Peyer's patch (tissue), 4 donors: ENCODE measurements around the gene CDK12. TPM values are rescaled to one million over a fixed set of nuclear protein-coding genes. Genes with fewer than 3 reads are reported as not detected.

ENCODE experiments used
- DNase-seq, 3 donors: peaks; one replicate each; pipeline ENCODE4 v3.0.0-alpha.2; 2017 to 2019
- H3K27ac ChIP-seq, 4 donors: fragments of 200-600 bp; sonication (generic); one replicate each; pipeline ENCODE4 v1.5.1; 2016 to 2019
- H3K27me3 ChIP-seq, 2 donors: fragments of 200-600 bp; sonication (generic); one replicate each; pipeline ENCODE4 v1.5.1; 2019
- H3K36me3 ChIP-seq, 3 donors: fragments of 200-600 bp; sonication (generic); one replicate each; pipeline ENCODE4 v1.5.1; 2016 to 2019
- H3K4me1 ChIP-seq, 4 donors: fragments of 200-600 bp; sonication (generic); one replicate each; pipeline ENCODE4 v1.5.1; 2016 to 2019
- H3K4me3 ChIP-seq, 4 donors: fragments of 200-600 bp; sonication (generic); 1 replicate in 3 of 4; 2 replicates in 1 of 4; pipeline ENCODE4 v1.5.1; 2016 to 2019; ENCODE audit warnings: mild to moderate bottlenecking in 1 of 4
- H3K9me3 ChIP-seq, 4 donors: fragments of 200-600 bp; sonication (generic); one replicate each; pipeline ENCODE4 v1.5.1; 2016 to 2019; ENCODE audit warnings: mild to moderate bottlenecking in 1 of 4
- CTCF ChIP-seq, 6 experiments: fragments of 450-650 bp in 4 of 6; fragments of 200-600 bp in 2 of 6; sonication (generic) in 1 of 6; IDR thresholded peaks; one replicate each; pipeline ENCODE4 v1.5.1; 2017 to 2019; ENCODE audit warnings: antibody characterized with exemption in 6 of 6, mild to moderate bottlenecking in 3 of 6, moderate library complexity in 1 of 6
- POLR2A ChIP-seq, 2 donors: fragments of 450-650 bp; IDR thresholded peaks; one replicate each; pipeline ENCODE4 v1.5.1; 2017; ENCODE audit warnings: antibody characterized with exemption in 2 of 2, mild to moderate bottlenecking in 2 of 2, moderate library complexity in 2 of 2
- total RNA-seq, 4 donors: library from RNA; depleted of rRNA; stranded (reverse); fragments of >200 nt; gene quantifications; one replicate each; pipeline ENCODE4 v1.1.0, GENCODE V29; 2016

The CDK12 gene
- total RNA-seq, 4 donors from 2014 or later: 55.3 to 132 (median 81.2) TPM

- Histone ChIP-seq H3K36me3 (peaks cover 0 to 35% (median 3%) of the 10 kb centered on the region in 3 donors), H3K27me3 (no peaks in the 10 kb centered on the region), H3K4me3 (no peak overlapping the region), H3K27ac (no peak overlapping the region), H3K4me1 (peaks cover 0 to 10% (median 0%) of the 10 kb centered on the region in 4 donors), H3K9me3 (no peaks in the 10 kb centered on the region)
- TF ChIP-seq POLR2A (IDR thresholded peaks at IDR 0.05) (no peak), CTCF (IDR thresholded peaks at IDR 0.05) (no peak)
- no peak for DNase-seq
Measured at GRCh38 chr17:39568702-39569101, 107.4 kb downstream of the CDK12 start.

- H3K27me3 ChIP-seq: no peaks in the 10 kb centered on the region
- no peak overlapping the region for H3K27ac ChIP-seq
- TF ChIP-seq POLR2A (IDR thresholded peaks at IDR 0.05) (no peak), CTCF (IDR thresholded peaks at IDR 0.05) (no peak)
- H3K9me3 ChIP-seq: no peaks in the 10 kb centered on the region
- no peak overlapping the region for H3K4me3 ChIP-seq
- peaks cover 0 to 12% (median 0%) of the 10 kb centered on the region in 4 donors for H3K4me1 ChIP-seq
- no peak for DNase-seq
- H3K36me3 ChIP-seq: peaks cover 0 to 35% (median 3%) of the 10 kb centered on the region in 3 donors
Measured at GRCh38 chr17:39569126-39569525, 107.8 kb downstream of the CDK12 start.

- H3K27ac ChIP-seq: no peak overlapping the region
- H3K4me1 ChIP-seq: peaks cover 0 to 15% (median 0%) of the 10 kb centered on the region in 4 donors
- peaks cover 0 to 16% (median 0%) of the 10 kb centered on the region in 3 donors for H3K36me3 ChIP-seq
- H3K27me3 ChIP-seq: no peaks in the 10 kb centered on the region
- no peaks in the 10 kb centered on the region for H3K9me3 ChIP-seq
- TF ChIP-seq POLR2A (IDR thresholded peaks at IDR 0.05) (no peak), CTCF (IDR thresholded peaks at IDR 0.05) (no peak)
- no peak overlapping the region for H3K4me3 ChIP-seq
- DNase-seq: no peak
Measured at GRCh38 chr17:39572121-39572520, 110.8 kb downstream of the CDK12 start.

- peak overlapping the region; percentile 49 to 88 (median 60) for H3K4me3 ChIP-seq
- peak overlapping the region; percentile 57 to 86 (median 67) for H3K27ac ChIP-seq
- TF ChIP-seq POLR2A (IDR thresholded peaks at IDR 0.05) (no peak), CTCF (IDR thresholded peaks at IDR 0.05) (peak in 1 of 6 experiments; percentile 3)
- peaks cover 0 to 2% (median 0%) of the 10 kb centered on the region in 3 donors for H3K36me3 ChIP-seq
- no peaks in the 10 kb centered on the region for H3K9me3 ChIP-seq
- peaks cover 0 to 15% (median 0%) of the 10 kb centered on the region in 4 donors for H3K4me1 ChIP-seq
- no peaks in the 10 kb centered on the region for H3K27me3 ChIP-seq
- peak; percentile 20 to 79 (median 74) for DNase-seq
Measured at GRCh38 chr17:39573447-39574298, 112.4 kb downstream of the CDK12 start.

GRCh38 chr17:39576187-39576586 is 114.9 kb downstream of the CDK12 start:
- no peak for DNase-seq
- TF ChIP-seq CTCF (IDR thresholded peaks at IDR 0.05): peak in 3 of 6 experiments; percentile 11 to 19 (median 15)
- TF ChIP-seq POLR2A (IDR thresholded peaks at IDR 0.05): no peak
- H3K27me3 ChIP-seq: no peaks in the 10 kb centered on the region

More at GRCh38 chr17:39576187-39576586, 114.9 kb downstream of the CDK12 start:
- Histone ChIP-seq H3K36me3 (no peaks in the 10 kb centered on the region), H3K27ac (no peak overlapping the region), H3K4me1 (peaks cover 0 to 15% (median 0%) of the 10 kb centered on the region in 4 donors), H3K4me3 (no peak overlapping the region), H3K9me3 (no peaks in the 10 kb centered on the region)
